Right forelimb (tissue), 1 donor: Measurements from ENCODE around the gene DNAH2.

Source experiments
- DNase-seq: peaks from one replicate; pipeline ENCODE4 v3.0.0-alpha.2; 2018

The DNAH2 gene

GRCh38 chr17:7727886-7728285, 10.3 kb downstream of the DNAH2 start:
- DNase-seq: no peak

DNA sequence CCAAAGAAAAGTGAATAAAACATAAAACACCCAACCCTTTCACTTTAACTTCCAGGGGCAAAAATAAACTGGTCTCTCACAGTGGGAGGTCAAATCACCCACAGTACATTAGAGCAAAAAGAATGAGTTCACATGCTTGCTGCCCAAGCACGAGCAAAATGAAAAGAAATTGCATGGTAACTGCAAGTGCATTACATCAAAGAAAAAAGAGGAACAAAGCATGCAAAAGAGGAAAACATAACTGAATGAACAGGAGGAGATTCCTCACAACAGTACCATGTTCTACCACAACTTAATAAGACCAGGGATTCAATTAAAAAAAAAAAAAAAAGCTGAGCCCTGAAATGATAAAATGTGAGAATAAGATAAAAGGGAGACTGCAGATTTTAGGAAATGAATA, 12.3 kb downstream of the DNAH2 start:
- DNase-seq: no peak

DNA sequence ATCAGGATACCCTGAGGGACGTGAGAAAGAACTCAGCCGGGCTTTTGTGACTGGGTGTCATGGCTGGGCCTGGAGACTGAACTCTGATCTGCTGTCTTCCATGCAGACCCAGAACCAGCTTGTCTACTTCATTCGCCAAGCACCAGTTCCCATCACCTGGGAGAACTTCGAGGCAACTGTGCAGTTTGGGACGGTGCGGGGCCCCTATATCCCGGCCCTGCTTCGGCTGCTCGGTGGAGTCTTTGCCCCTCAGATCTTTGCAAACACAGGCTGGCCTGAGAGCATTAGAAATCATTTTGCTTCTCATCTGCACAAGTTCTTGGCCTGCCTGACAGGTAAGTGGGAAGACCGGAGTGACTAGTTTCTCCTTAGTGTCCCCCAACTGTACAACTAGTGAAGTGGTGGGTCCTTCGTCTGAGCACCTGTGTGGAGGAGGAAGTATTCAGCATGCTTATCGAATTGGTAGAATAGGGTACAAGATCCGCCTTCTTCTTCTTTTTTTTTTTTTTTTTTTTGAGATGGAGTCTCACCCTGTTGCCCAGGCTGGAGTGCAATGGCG, 15.5 kb downstream of the DNAH2 start:
- DNase-seq: no peak

- no peak for DNase-seq
Observed at GRCh38 chr17:7737601-7738000, 20.1 kb downstream of the DNAH2 start.

DNA sequence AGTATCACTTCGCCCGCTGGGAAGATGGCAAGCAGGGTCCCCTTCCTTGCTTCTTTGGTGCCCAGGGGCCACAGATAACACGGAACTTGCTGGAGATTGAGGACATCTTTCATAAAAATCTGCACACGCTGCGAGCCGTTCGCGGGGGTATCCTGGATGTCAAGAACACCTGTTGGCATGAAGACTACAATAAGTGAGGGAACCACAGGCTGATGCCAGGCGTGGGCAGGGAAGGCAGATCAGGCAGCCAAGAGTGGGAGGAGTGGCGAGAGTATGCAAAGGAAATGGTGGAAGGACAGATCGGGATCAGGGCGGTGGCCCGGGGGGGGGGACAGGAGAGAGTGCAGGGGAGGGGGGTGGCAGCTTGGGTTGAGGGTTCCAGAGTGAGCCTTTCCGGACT, 22.2 kb downstream of the DNAH2 start:
- DNase-seq: no peak

GRCh38 chr17:7740481-7741001, 23.0 kb downstream of the DNAH2 start:
- no peak for DNase-seq

DNA sequence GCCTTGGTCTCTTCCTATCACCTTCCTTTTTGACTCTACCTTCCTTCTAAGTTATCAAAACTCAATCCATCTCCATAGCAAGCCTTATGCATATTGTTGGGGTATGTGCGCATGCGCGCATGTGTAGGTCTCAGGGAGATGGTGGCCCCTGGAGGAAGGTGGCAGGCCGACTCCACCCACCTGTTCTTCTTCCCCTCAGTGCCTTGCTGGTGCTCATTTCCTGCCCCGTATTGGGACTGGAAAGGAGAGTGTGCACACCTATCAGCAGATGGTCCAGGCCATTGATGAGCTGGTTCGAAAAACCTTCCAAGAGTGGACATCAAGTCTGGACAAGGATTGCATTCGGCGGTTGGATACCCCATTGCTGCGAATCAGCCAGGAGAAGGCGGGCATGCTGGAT, 25.2 kb downstream of the DNAH2 start:
- no peak for DNase-seq

DNA sequence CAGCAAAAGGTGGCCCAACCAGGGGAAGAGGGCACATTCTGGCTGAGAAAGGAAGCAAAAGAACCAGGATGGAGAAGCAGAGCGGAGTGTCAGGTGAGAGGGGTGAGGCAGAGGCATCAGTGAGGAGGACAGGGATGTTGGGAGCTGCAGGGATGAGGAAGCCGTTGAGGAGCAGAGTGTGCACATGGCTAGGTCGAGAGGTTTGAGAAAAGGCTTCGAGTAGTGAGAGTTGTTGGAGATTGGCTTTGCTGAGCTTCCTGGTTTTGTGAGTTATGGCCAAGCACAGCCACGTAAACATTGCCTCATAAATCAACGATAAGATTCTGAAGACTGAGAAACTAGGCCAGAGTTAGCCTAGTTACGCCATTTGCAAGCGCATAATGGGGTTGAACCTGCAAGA, 26.9 kb downstream of the DNAH2 start:
- no peak for DNase-seq

DNA sequence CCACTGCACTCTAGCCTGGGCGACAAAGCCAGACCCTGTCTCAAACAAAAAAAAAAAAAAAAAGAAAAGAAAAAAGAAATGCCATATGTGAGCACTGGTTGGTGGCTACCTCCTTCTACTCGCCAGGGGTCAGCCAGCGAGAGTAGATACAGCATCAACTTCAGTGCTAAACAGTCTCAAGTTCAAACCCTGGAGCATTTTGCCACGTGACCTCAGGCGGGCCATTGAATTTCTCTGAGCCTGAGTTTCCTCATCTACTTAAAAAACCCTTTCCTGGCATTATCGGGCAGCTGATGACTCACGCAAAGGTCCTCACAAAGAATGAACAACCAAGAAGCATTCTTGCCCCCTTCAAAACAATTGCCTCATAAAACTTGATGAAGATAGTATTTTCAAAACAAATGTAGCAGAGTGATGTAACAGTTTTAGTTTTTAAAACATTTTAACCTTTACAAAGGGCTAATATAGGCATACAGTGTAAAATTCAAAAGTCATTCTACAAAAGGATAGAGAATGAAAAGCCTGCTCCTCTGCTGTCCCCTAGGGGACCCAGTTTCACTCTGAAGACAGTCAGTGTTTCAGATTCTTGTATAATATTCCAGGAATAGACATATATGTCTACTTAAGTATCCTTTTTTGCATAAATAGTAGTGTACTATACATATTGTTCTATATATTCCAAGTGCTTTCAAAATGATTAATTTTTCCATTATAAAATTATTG, 28.4 kb downstream of the DNAH2 start:
- DNase-seq: no peak

DNA sequence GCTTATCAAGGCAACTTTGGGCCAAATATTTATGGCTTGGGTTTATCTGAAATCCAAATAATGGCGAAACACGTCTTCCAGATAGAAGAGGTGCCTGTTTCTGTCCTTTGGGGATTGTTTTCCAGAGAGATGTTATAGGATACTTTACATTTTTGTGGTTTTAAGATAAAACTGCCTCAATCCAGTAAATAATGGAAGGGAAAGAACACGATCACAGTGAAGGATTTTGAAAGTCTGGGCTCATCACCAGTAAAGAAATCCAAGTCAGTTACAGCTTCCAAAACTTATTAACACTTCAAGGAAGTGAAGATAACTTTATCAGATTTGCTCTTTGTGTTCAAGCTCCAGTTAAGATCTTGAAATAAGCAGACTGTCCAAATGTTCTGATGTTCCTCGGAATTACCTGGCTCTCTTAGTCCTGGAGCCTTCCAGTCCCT, 30.1 kb downstream of the DNAH2 start:
- DNase-seq: no peak

GRCh38 chr17:7748076-7748775, 30.7 kb downstream of the DNAH2 start:
- no peak for DNase-seq

- no peak for DNase-seq
Observed at GRCh38 chr17:7750321-7750821, 32.8 kb downstream of the DNAH2 start.

- no peak for DNase-seq
Observed at GRCh38 chr17:7754656-7755055, 37.1 kb downstream of the DNAH2 start.

DNA sequence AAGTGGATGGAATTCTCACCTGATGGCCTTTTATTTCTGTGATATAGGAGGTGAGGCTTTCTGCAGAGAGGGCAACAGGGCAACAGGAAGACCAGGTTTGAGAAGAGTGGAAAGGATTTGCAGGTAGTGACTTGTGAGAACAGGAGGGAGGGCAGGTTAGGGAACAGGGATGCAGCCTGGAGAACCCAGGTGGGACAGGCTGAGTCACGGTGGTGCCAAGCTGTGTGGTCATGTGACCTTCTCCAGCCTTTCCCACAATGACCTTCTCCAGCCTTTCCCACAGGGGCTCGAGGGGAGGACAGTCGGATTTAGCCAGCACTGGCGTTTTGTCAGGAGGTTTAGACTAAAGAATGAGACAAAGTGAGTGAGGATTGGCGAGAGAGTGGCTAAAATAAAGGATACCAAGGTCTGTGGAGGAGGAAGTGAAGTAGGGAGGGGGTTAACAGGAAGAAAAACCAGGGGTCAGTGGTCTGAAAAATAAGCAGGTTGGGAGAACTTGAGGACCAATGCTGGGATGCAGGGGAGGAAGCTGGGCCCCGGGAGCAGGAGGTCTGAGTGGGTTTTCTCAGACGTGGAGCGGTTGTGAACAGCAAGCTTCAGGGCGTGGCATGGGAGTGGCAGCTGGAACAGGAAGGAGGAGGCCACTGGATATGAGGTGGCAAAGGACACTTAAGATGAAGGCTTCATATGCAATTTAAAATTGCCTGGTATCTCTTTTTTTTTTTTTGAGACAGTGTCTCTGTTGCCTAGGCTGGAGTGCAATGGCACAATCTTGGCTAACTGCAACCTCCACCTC, 37.7 kb downstream of the DNAH2 start:
- no peak for DNase-seq

GRCh38 chr17:7756968-7757367, 39.4 kb downstream of the DNAH2 start:
- DNase-seq: no peak

- DNase-seq: no peak
Observed at GRCh38 chr17:7763919-7764318, 46.4 kb downstream of the DNAH2 start.

GRCh38 chr17:7767004-7767403, 49.5 kb downstream of the DNAH2 start:
- no peak for DNase-seq

DNA sequence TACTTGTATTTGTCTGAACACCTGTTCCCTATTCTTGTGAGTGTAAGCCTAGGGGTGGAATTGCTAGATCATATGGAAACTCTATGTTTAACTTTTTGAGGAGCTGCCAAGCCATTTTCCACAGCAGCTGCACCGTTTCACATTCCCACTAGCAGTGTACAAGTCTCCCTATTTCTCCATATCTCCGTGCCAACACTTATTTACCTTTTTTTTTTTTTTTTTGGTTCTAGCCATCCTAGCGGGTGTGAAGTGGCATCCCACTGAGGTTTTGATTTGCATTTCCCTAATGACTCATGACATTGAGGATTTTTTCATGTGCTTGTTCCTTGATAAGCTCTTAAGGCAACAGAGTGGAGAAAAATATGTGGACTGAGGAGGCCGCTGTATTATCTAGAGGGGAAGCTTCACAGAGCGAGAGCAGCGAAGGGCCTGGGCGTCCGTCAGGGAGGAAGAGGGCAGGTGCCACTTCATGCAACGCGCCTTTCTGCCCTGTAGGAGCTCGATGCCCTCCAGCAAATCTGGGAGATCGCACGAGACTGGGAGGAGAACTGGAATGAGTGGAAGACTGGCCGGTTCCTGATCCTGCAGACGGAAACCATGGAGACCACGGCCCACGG, 50.0 kb downstream of the DNAH2 start:
- DNase-seq: no peak

DNA sequence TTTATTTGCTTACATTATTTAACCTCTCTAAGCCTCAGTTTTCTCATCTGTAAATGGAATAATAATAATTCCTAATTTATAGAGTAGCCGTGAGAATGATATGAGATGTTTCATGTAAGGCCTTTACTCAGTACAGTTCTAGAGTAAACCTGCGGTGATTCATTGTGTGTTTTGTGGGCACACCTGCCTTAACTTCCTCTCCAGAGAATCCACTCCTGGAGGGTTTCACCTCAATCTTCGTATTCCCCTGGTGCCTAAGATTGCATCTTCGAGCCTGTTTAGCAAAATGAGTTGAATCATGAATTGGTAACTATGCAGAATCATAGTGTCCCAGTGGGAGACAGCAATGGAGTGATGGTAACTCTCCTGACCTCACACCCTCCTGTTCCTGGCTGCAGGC, 52.3 kb downstream of the DNAH2 start:
- no peak for DNase-seq

- DNase-seq: no peak
Observed at GRCh38 chr17:7774055-7774521, 56.5 kb downstream of the DNAH2 start.

DNA sequence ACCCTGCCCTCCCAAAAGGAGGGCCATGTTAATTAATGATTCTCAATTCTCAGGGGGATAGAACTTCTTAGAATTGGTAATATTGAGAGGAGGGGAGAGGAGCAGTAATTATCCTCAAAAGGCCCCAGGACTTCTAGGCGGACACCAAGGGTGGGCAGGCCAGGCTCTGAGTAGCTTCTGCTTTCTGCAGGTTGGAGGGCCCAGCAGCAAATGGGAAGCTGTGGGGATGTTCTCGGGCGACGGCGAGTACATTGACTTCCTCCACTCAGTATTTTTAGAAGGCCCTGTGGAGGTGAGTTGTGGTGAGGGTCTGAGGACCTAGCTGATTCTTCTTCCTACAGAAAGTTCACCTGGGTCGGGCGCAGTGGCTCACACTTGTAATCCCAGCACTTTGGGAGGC, 57.5 kb downstream of the DNAH2 start:
- DNase-seq: no peak

DNA sequence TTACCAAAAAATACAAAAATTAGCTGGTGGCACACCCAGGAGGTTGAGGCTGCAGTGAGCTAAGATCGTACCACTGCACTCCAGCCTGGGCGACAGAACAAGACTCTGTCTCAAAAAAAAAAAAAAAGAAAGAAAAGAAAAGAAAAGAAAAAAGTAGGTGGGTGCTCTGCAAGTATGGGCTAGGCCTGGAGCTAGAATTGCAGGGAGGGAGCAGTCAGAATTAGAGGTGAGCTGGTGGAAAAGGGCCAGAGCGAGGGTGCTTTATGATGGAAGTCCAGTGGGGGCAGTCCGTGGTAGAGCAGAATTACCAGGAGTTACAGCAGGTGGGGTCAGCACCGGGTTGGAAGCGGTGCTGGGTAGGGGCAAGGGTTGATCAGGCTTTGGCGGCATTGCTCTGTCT, 59.5 kb downstream of the DNAH2 start:
- DNase-seq: no peak
